Mesothelial cell of epicardium (in vitro differentiated cells): ENCODE results near the gene RYR3. TPM values are rescaled to one million over a fixed set of nuclear protein-coding genes. Genes with fewer than 3 reads are reported as not detected.

Experiments
- DNase-seq, 2 experiments: peaks; one replicate each; pipeline ENCODE4 v3.0.0; 2021; ENCODE audit warnings: low spot score in 2 of 2; ENCODE audit not compliant: unreplicated experiment in 2 of 2
- H3K27ac Mint-ChIP-seq: 2 replicates; pipeline ENCODE4 v1.8.0; 2021; ENCODE audit warnings: mixed read lengths
- H3K27me3 Mint-ChIP-seq: 2 replicates; pipeline ENCODE4 v1.8.0; 2021; ENCODE audit warnings: low read depth, mixed read lengths
- H3K36me3 Mint-ChIP-seq: 2 replicates; pipeline ENCODE4 v1.8.0; 2021; ENCODE audit warnings: mixed read lengths
- H3K4me1 Mint-ChIP-seq: 2 replicates; pipeline ENCODE4 v1.8.0; 2021; ENCODE audit warnings: mixed read lengths
- H3K4me3 Mint-ChIP-seq: 2 replicates; pipeline ENCODE4 v1.8.0; 2021; ENCODE audit warnings: mild to moderate bottlenecking, moderate library complexity, mixed read lengths
- H3K9me3 Mint-ChIP-seq: 2 replicates; pipeline ENCODE4 v1.8.0; 2021; ENCODE audit warnings: mixed read lengths
- total RNA-seq: library from RNA; stranded (reverse); gene quantifications from 3 replicates; pipeline ENCODE4 v1.2.1, GENCODE V29; 2021
- TF ChIP-seq, protein P1 (sequence below): fragments of 200-600 bp; sonication (generic); IDR thresholded peaks from one replicate; pipeline ENCODE4 v1.5.0; 2021; ENCODE audit warnings: antibody characterized with exemption; ENCODE audit not compliant: unreplicated experiment

Gene RYR3
- 2.9 to 3.8 TPM (median 2.9 TPM) in 3 replicates for total RNA-seq

- no peak within 1 kb of the TSS for H3K27ac Mint-ChIP-seq
- H3K36me3 Mint-ChIP-seq, result no peaks in the 10 kb centered on the region
- H3K4me3 Mint-ChIP-seq, result peak within 1 kb of the TSS; percentile 70
- H3K4me1 Mint-ChIP-seq, result peaks cover 13% of the 10 kb centered on the region
- DNase-seq, result peak in 1 of 2 experiments; percentile 67
- no peaks in the 10 kb centered on the region for H3K9me3 Mint-ChIP-seq
- TF ChIP-seq, protein P1, sequence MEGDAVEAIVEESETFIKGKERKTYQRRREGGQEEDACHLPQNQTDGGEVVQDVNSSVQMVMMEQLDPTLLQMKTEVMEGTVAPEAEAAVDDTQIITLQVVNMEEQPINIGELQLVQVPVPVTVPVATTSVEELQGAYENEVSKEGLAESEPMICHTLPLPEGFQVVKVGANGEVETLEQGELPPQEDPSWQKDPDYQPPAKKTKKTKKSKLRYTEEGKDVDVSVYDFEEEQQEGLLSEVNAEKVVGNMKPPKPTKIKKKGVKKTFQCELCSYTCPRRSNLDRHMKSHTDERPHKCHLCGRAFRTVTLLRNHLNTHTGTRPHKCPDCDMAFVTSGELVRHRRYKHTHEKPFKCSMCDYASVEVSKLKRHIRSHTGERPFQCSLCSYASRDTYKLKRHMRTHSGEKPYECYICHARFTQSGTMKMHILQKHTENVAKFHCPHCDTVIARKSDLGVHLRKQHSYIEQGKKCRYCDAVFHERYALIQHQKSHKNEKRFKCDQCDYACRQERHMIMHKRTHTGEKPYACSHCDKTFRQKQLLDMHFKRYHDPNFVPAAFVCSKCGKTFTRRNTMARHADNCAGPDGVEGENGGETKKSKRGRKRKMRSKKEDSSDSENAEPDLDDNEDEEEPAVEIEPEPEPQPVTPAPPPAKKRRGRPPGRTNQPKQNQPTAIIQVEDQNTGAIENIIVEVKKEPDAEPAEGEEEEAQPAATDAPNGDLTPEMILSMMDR, result no peak
- peaks cover 77% of the 10 kb centered on the region for H3K27me3 Mint-ChIP-seq
Observed at GRCh38 chr15:33310481-33311311, at the start of gene RYR3. Gene RYR3, plus strand, starts transcription at chr15:33310967. Its CDS starts 79 bp downstream, at chr15:33311046.

- TF ChIP-seq, protein P1, result no peak
- Mint-ChIP-seq H3K27ac (no peak overlapping the region), H3K36me3 (no peaks in the 10 kb centered on the region), H3K4me1 (no peaks in the 10 kb centered on the region), H3K9me3 (peaks cover 5% of the 10 kb centered on the region), H3K27me3 (no peaks in the 10 kb centered on the region), H3K4me3 (no peak overlapping the region)
- DNase-seq, result no peak
Observed at GRCh38 chr15:33262306-33262705, 48.5 kb upstream of the RYR3 start.

DNA sequence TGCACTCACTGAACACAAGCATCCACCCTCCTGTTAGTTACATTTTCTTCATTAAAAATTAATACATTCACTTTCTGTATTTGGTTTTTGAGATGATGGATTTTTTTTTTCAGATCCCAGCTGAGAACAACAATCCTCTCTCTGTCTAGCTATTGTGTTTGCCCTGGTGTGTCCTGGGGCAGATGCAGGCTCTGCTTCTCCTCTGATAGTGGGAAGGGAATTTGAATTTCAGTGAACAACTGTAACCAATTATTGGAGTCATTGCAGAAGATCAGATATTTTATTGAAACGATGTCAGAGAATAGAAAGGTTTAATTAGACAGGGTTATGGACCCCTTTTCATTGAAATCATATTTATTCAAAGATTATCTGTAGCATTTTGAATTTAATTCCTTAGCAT, 33.1 kb upstream of the RYR3 start:
- TF ChIP-seq, protein P1, result no peak
- Mint-ChIP-seq H3K27ac (no peak overlapping the region), H3K4me3 (no peak overlapping the region), H3K36me3 (no peaks in the 10 kb centered on the region), H3K4me1 (no peaks in the 10 kb centered on the region), H3K27me3 (peaks cover 4% of the 10 kb centered on the region), H3K9me3 (peaks cover 21% of the 10 kb centered on the region)
- no peak for DNase-seq

DNA sequence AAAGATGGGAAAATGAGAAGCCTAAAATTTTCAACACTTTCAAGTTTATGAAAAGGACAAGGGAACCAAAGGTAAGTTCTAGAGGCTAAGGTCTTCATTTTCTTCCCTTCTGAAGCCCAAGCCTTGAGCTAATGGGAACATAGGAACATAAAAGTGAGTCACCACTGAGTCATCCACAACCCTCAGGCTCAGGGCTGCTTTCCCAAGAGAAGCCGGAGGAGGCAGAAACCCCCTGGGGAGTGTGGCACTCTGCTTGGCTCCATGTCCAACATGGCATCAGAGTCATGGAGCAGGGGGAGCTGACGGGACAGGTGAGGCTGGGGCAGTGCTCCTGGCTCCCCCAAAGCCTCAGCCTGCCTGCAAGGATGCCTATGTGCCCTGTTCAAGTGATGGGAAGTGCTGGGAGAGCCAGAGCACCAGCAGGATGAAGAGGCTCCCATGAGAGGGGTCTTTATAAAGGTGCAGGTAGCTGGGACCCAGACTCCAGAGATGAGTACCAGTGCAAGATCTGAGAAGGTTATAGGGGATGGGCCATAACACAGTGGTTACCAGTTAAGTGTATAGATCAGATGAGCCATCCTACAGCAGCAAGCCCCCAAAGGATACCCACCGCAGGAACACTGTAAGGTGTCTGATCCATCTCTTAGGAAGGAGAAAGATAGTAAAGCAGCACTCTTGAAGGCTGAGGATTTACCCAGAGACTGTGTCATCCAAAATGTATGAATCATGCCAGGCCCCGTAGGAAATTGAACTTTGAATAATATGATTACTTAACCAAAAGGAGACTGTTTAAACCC, 31.8 kb upstream of the RYR3 start:
- H3K27me3 Mint-ChIP-seq, result peaks cover 4% of the 10 kb centered on the region
- H3K36me3 Mint-ChIP-seq, result no peaks in the 10 kb centered on the region
- no peak overlapping the region for H3K4me3 Mint-ChIP-seq
- DNase-seq, result no peak
- no peak overlapping the region for H3K27ac Mint-ChIP-seq
- no peaks in the 10 kb centered on the region for H3K4me1 Mint-ChIP-seq
- TF ChIP-seq, protein P1, result no peak
- peaks cover 11% of the 10 kb centered on the region for H3K9me3 Mint-ChIP-seq

DNA sequence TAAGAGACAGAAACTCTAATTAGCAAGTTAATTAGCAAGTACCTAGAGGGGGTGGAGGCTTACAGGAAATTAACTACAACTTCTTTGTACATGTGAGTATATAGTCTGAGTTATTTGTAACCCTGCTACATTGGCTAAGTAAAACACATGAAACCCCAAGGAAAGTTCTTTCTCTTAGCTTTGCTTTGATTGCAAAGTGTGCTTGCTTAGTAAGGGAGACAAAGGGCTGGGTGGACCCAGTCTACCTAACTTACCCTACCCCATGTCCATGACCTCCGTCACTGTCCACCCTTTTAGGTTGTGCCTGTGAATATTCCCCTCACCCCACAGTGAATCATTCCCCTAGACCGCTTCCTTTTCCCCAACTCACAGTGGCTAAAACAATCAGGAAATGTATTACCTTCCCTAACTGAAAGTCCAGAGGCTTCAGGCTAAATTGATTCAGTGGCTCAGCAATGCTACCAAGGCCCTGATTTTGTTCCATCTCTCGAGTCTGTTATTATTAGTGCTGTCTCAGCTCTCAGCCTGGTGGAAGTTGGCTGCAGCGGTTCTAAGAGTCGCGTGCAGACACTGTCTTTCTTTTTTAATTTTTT, 31.1 kb upstream of the RYR3 start:
- TF ChIP-seq, protein P1, result no peak
- H3K36me3 Mint-ChIP-seq, result no peaks in the 10 kb centered on the region
- no peak for DNase-seq
- H3K4me1 Mint-ChIP-seq, result no peaks in the 10 kb centered on the region
- no peak overlapping the region for H3K4me3 Mint-ChIP-seq
- no peak overlapping the region for H3K27ac Mint-ChIP-seq
- H3K27me3 Mint-ChIP-seq, result peaks cover 4% of the 10 kb centered on the region
- H3K9me3 Mint-ChIP-seq, result peaks cover 8% of the 10 kb centered on the region
